ENCODE measurements around the gene FXYD5. TPM values are rescaled to one million over a fixed set of nuclear protein-coding genes. Genes with fewer than 3 reads are reported as not detected.

The FXYD5 gene
- total RNA-seq, 3 donors from 2014 or later = 52.4 to 56.7 (median 56.2) TPM

DNA sequence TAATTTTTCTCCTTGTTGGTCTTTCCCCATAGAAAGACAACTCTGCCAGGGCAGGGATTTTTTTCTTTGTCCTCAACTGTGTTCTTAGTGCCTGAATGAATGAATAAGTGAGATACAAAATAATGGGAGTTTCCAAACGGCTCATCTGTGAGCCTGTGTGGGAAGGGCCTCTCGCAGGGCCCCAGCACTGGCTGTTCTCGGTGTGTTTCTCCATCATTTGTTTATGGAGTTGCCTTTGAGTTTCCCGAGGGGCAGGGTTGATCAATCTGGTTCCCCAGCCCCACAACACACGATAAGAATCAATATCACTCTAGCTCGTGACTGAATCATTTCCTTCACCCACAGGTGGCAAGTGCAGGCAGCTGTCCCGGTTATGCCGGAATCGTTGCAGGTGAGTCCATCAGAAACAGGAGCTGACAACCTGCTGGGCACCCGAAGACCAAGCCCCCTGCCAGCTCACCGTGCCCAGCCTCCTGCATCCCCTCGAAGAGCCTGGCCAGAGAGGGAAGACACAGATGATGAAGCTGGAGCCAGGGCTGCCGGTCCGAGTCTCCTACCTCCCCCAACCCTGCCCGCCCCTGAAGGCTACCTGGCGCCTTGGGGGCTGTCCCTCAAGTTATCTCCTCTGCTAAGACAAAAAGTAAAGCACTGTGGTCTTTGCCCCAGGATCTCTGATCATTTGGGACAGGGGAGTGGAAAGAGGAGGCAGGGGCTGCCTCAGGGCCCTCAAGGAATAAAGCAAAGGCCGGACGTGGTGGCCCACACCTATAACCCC is 14.9 kb downstream of the FXYD5 start:
- H3K27ac ChIP-seq = peak overlapping the region; percentile 12 to 80
- H3K4me1 ChIP-seq = no peaks in the 10 kb centered on the region
- TF ChIP-seq POLR2AphosphoS5 (IDR thresholded peaks at IDR 0.05) (no peak), POLR2A (IDR thresholded peaks at IDR 0.05) (no peak)
- TF ChIP-seq, protein P1, sequence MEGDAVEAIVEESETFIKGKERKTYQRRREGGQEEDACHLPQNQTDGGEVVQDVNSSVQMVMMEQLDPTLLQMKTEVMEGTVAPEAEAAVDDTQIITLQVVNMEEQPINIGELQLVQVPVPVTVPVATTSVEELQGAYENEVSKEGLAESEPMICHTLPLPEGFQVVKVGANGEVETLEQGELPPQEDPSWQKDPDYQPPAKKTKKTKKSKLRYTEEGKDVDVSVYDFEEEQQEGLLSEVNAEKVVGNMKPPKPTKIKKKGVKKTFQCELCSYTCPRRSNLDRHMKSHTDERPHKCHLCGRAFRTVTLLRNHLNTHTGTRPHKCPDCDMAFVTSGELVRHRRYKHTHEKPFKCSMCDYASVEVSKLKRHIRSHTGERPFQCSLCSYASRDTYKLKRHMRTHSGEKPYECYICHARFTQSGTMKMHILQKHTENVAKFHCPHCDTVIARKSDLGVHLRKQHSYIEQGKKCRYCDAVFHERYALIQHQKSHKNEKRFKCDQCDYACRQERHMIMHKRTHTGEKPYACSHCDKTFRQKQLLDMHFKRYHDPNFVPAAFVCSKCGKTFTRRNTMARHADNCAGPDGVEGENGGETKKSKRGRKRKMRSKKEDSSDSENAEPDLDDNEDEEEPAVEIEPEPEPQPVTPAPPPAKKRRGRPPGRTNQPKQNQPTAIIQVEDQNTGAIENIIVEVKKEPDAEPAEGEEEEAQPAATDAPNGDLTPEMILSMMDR (IDR thresholded peaks at IDR 0.05) = no peak
- intact Hi-C loops (cut with DNase I; ENCODE audit: low total_unique reads) = no loop called here
- no peak for DNase-seq (ENCODE audit: low spot score in 2 of 2)
- H3K9me3 ChIP-seq = peaks cover 9 to 17% of the 10 kb centered on the region in 2 donors
- no peaks in the 10 kb centered on the region for H3K36me3 ChIP-seq
- no peak overlapping the region for H3K4me3 ChIP-seq
- H3K27me3 ChIP-seq = no peaks in the 10 kb centered on the region

DNA sequence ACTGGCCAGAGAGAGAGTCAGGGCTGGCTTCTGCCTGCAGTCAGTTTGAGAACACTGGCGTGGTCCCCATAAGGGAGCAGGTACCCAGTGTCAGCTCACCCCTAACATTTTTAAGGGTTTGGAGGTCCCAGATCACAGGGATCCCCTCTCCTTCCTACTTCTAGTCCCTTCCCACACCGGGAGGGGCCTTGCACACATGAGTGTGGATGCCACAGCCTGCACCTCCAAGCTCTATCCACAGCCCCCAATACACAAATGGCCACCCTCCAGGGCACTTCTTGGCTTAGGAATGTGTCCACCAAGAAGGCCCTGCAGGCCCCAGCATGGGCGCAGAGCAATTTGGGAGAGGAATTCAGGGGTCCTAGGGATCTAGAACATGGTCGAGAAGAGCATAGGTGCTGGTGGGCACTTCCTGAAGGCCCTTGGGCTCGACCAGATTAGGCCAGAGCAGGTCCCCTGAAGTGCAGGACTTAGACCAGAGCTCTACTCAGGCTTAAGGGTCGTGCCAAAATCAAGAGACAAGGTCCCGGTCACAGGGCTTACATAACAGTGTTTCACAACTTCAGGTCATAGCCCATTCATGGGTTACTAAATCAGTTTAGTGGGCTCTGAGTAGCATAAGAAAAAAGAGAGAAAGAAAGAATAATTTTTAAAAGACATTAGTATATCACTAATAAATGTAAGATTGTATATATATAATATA is 16.0 kb downstream of the FXYD5 start:
- TF ChIP-seq POLR2AphosphoS5 (IDR thresholded peaks at IDR 0.05) = no peak
- TF ChIP-seq, protein P1 (IDR thresholded peaks at IDR 0.05) = no peak
- no peak for TF ChIP-seq POLR2A (IDR thresholded peaks at IDR 0.05)
- peaks cover 7 to 15% of the 10 kb centered on the region in 2 donors for H3K9me3 ChIP-seq
- H3K27ac ChIP-seq = peak overlapping the region in 1 of 2 donors; percentile 19
- no peak for DNase-seq (ENCODE audit: low spot score in 2 of 2)
- H3K4me3 ChIP-seq = no peak overlapping the region
- no peaks in the 10 kb centered on the region for H3K36me3 ChIP-seq
- H3K4me1 ChIP-seq = no peaks in the 10 kb centered on the region
- no peaks in the 10 kb centered on the region for H3K27me3 ChIP-seq
- intact Hi-C loops (cut with DNase I; ENCODE audit: low total_unique reads) = no loop called here

DNA sequence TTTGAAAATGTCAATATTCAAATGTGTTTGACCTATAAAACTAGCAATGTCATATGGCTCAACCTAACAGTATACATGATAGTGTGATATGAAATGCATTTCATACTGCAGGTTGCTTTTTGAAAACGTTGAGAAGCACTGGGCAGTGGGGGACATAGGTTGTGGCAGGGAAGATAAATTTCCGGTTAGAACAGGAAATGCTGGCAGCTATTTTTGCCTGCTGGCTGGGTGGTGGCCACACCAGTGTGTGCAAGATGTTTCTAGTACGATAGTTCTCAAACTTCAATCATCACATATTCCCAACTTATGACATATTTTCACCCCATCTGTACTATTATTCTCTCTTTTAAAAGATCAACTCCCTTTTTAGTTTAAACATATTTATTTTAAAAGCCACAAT is 17.2 kb downstream of the FXYD5 start:
- H3K27ac ChIP-seq = no peak overlapping the region
- peaks cover 0 to 5% of the 10 kb centered on the region in 2 donors for H3K4me1 ChIP-seq
- DNase-seq (ENCODE audit: low spot score in 2 of 2) = no peak
- intact Hi-C loops (cut with DNase I; ENCODE audit: low total_unique reads) = no loop called here
- TF ChIP-seq, protein P1 (IDR thresholded peaks at IDR 0.05) = no peak
- TF ChIP-seq POLR2AphosphoS5 (IDR thresholded peaks at IDR 0.05) = no peak
- TF ChIP-seq POLR2A (IDR thresholded peaks at IDR 0.05) = no peak
- no peaks in the 10 kb centered on the region for H3K27me3 ChIP-seq
- H3K4me3 ChIP-seq = no peak overlapping the region
- no peaks in the 10 kb centered on the region for H3K36me3 ChIP-seq
- peaks cover 0 to 3% of the 10 kb centered on the region in 2 donors for H3K9me3 ChIP-seq

DNA sequence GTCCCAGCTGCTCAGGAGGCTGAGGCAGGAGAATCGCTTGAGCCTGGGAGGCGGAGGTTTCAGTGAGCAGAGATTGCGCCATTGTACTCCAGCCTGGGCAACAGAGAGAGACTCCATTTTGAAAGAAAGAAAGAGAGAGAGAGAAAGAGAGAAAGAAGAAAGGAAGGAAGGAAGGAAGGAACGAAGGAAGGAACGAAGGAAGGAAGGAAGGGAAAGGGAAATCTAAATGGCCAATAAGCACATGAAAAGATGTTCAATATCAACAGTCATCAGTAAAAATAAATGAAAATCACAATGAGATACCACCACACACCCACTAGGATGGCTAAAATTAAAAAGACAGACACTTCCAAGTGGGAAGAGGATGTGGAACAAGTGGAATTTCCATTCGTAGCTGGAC is 19.7 kb downstream of the FXYD5 start:
- TF ChIP-seq POLR2A (IDR thresholded peaks at IDR 0.05) (no peak), POLR2AphosphoS5 (IDR thresholded peaks at IDR 0.05) (no peak)
- TF ChIP-seq, protein P1 (IDR thresholded peaks at IDR 0.05) = no peak
- Histone ChIP-seq H3K36me3 (no peaks in the 10 kb centered on the region), H3K27me3 (no peaks in the 10 kb centered on the region), H3K27ac (no peak overlapping the region), H3K9me3 (no peaks in the 10 kb centered on the region), H3K4me1 (peaks cover 0 to 5% of the 10 kb centered on the region in 2 donors), H3K4me3 (no peak overlapping the region)
- intact Hi-C loops (cut with DNase I; ENCODE audit: low total_unique reads) = no loop called here
- no peak for DNase-seq (ENCODE audit: low spot score in 2 of 2)

DNA sequence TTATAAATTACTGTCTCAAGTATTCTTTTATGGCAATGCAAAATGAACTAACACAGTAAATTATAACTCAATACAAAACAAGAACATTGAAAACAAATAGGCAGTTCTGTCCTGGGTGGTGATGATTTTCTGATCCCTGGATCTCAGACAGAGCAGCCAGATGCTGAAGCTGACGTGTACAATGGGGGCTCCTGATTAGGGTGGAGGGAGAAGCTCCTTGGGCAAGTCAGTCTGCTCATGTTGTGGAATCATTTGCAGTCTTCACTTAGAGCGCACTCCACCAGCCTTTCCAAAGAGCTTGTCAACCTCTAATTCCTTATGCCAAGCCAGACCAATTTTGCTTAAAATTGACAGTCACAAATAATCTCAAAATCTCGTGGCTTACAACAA is 21.6 kb downstream of the FXYD5 start:
- no peak for DNase-seq (ENCODE audit: low spot score in 2 of 2)
- Histone ChIP-seq H3K9me3 (no peaks in the 10 kb centered on the region), H3K4me3 (no peak overlapping the region), H3K27me3 (no peaks in the 10 kb centered on the region), H3K4me1 (peaks cover 0 to 5% of the 10 kb centered on the region in 2 donors), H3K27ac (peak overlapping the region in 1 of 2 donors; percentile 72), H3K36me3 (no peaks in the 10 kb centered on the region)
- TF ChIP-seq, protein P1 (IDR thresholded peaks at IDR 0.05) = no peak
- TF ChIP-seq POLR2A (IDR thresholded peaks at IDR 0.05) (no peak), POLR2AphosphoS5 (IDR thresholded peaks at IDR 0.05) (no peak)
- intact Hi-C loops (cut with DNase I; ENCODE audit: low total_unique reads) = no loop called here
